SK-N-DZ (cell line): Measurements from ENCODE around the gene USO1.

Experiments used
- DNase-seq: peaks from one replicate; pipeline ENCODE4 v3.0.0-alpha.2; 2015; ENCODE audit warnings: low spot score
- small RNA-seq, 2 experiments: library from RNA; depleted of rRNA; stranded (forward); fragments of <200 nt; gene quantifications; one replicate each; pipeline ENCODE3, GENCODE V24; 2014

Gene USO1

DNA sequence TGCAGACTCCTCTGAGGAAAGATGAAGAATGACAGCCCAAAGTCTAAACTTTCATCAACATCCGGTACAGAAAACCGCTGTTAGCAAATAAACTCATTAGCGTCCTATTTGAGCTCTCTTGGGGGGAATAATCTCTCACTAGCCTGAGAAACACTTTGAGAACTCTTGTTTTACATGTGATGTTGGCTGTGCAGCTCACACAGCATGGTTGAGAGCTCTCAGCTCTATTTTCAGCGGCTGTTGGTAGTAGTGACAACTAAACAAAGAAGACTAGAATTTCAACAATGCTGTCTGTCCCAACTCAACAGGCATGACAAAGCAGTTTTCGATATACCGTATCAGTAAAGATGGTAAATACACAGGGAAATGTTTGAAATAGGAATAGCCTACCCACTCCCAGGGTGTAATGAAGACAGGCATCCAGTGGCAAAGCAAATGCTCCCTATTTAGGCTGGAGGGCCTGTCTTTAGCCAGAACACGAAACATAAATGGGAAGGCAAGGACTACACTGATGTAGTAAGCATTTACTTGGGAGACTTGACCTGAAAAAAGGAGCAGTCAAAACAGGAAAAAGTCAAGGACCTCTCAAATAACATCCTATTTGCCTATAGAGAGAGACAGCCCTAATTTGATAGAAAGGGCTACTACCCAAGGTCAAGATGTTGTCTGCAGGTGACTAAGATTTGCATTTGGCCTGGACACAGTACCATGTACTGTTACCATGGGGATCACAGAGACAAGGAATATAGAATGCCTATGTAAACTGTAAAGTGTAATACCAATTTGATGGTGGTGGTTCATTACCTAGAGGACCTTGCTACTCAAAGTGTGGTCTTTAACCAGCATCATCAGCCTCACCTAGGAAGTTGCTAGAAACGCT is 117.5 kb downstream of the USO1 start:
- DNase-seq, result no peak

DNA sequence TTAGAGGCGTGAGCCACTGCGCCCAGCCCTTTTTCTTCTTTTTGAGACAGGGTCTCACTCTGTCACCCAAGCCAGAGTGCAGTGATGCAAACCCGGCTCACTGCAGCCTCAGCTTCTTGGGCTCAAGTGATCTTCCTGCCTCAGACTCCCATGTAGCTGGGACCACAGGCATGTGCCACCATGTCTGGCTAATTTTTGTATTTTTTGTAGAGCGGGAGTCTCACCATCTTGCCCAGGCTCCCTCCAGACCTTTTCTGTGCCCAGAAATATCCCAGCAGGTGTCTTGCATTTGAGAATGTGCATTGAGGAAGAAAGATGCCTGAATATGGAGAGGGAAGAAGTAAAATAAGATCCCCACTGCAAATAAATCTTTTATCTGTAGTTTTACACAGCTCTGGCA is 119.2 kb downstream of the USO1 start:
- no peak for DNase-seq

DNA sequence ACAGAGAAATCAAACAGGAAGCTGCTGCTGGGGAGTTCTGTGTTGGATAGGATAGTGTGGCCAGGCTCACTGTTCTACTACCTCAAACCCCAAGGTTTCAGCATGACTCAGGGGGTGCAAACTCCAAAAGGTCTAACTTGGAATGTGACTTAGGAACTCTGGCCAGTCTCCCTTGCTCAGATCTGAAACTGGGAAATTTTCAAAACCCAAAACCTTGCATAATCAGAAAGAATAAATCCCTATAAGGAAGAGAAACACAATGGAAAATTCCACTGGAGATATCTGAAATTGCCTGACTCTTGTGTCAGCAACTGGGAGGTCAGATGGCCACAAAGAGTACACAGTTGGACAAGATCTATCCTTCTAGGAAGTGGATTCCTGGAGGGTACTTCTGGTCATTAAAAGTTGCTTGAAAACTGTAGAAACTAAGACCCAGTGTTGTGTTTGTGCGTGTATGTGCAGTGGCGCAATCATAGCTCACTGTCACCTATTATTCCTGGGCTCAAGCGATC is 119.8 kb downstream of the USO1 start:
- no peak for DNase-seq

DNA sequence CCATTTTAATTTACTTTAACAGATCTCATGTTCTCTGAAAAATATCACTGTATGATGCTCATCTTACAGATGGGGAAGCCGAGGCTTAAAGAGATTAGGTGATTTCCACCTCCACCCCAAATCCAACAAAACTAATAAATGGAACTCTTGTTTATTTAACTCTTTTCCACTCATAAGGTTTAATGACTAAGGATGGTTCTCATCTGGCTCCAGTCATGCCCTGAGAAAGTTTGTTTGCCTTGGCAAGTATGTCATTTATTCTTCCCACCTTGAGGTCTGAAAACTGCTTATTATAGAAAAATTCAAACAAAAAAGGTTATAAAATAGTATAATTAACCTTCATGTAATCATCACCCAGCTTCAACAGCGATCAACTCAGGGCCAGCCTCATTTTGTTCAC is 121.6 kb downstream of the USO1 start:
- no peak for DNase-seq

DNA sequence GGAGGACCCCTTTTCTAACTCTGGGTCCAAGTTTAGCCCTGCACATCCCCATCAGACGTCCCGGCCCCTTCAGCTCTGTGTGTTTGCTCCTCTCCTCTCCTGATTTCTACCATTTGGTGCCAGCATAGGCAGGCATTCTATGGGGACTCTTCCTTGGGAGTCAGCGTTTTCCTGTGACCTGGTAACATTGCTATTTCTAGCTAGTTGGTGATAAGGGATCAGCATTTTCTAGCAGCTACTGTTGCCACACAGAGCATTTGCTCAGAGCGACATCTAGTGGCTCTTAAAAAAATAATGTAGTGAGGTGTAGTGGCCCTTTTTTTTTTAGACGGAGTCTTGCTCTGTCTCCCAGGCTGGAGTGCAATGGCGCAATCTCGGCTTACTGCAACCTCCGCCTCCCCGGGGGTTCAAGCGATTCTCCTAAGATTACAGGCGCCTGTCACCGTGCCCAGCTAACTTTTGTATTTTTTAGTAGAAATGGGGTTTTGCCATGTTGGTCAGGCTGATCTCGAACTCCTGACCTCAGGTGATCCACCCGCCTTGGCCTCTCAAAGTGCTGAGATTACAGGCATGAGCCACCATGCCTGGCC is 123.9 kb downstream of the USO1 start:
- DNase-seq, result peak; percentile 81

DNA sequence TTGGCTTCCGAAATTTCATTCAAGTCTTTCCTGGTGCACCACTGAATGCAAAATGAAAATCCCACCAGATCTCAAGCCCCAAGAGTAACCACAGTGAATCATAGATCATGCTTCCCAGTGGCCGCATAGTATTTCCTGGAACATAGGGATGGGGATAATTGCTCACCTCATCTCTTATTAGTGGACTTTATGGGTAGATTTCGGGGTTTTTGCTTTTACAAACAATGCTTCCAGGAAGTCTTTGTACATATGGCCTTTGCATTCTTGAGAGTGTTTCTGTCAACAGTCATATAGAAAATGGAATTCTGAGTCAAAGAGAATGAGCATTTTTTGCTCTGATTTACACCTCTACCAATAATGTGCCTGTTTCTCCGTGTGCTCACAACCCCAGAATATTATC is 124.5 kb downstream of the USO1 start:
- DNase-seq, result no peak

DNA sequence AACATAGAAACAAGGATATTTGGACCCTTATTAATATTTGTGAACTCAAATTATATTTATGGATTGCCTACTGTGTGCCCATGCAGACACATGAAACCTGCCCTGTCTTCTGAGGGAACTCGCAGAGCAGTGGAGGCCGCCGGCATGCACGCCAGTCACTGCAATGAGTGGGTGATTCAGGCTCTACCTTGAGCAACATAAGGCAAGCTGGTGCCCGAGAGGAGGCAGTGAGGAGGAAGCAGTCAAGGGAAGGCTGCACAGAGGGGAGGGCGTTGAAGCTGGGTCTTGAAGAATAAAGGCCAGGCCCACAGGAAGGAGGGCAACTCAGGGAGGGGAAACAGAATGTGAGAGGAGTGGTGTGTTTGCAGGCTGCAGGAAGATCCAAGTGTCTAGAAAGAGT is 125.1 kb downstream of the USO1 start:
- peak; percentile 34 for DNase-seq

DNA sequence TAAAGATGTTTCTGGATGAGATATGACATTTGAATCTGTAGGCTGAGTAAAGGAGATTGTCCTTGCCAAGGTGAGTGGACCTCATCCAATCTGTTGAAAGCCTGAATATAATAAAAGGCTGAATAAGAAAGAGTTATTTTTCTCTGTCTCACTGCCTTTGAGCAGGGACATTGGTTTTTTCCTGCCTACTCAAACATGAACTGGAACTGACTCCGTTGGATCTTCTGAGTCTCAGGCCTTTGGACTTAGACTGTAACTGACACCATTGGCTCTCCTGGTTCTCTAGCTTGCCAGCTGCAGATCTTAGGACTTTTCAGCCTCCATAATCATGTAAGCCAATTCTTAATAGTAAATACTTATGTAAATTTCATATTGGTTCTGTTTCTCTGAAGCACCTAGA is 134.3 kb downstream of the USO1 start:
- DNase-seq, result no peak

DNA sequence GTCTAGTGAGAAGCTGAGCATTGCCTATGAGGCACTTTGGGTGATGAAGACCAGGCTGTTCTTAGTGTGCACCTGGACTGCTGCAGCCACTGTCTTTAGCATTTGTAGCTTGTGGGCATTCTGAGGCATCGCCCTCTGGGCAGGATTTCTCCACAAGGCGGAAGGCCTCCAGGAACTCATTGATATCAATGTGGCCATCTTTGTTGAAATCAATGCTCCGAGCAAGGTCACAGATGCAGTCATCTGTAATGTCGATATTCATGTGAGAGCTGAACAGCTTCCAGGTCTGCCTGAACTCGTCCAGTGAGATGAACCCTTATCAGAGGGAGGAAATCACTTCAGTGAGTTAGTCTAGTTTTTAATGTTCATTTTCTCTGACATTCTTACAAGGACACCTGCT is 136.2 kb downstream of the USO1 start:
- DNase-seq, result no peak

Small RNA genes within 50 kb of the gene (small RNA-seq; reads per million reads assigned to genes)
- gene RNU2-16P, result 0.10 to 0.44 reads per million in 2 experiments
